ENCODE results near the gene C2orf74.
"Not testable (repeated sequence)": the region's sequence is repeated elsewhere in the genome, so short reads cannot be mapped to it uniquely, and the experiment has no call there.

DNA sequence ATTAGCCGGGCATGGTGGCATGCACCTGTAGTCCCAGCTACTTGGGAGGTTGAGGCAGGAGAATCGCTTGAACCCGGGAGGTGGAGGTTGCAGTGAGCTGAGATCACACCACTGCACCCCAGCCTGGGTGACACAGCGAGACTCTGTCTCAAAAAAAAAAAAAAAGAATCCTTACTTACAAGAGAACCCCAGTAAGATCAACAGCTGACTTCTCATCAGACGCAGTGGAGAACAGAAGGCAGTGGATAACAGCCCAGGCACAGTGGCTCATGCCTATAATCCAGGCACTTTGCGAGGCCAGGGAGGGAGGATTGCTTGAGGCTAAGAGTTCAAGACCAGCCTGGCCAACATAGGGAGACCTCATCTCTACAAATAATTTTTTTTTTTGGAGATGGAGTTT lies 33.9 kb upstream of the C2orf74 start:
- not testable (repeated sequence) for TF ChIP-seq RFX7 (CRISPR knock-in tag; IDR thresholded peaks at IDR 0.05); EZH2 (IDR thresholded peaks at IDR 0.05; ENCODE audit: borderline replicate concordance, low read depth, low read length); POLR3A (IDR thresholded peaks at IDR 0.05; ENCODE audit: borderline replicate concordance, extremely low read depth, insufficient read depth, insufficient read length)
